ENCODE measurements around the gene LPP.

The LPP gene

DNA sequence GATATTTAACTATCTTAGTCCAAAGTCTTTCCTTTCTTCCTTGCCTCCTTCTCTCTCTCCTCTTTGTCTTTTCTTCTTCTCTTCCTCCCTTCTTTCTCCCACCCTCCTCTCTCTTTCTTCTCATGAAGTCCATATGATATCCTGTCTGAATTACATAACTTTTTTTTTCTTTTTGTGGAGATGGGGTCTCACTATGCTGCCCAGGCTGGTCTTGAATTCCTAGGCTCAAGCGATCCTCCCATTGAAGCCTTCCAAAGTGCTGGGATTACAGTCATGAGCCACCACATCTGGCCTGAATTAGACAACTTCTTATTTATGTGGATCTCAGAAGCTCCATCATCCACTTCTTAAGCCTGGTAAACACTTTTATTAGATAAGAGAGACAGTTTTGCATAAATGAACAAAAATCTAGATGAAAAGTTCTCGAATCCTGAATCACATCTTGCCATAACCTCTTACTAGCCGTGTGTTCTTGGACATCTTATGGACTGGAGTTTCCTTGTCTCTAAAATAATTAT lies 206.5 kb downstream of the LPP start:
- DNase-seq (ENCODE audit: low read depth in 2 of 2): no peak

DNA sequence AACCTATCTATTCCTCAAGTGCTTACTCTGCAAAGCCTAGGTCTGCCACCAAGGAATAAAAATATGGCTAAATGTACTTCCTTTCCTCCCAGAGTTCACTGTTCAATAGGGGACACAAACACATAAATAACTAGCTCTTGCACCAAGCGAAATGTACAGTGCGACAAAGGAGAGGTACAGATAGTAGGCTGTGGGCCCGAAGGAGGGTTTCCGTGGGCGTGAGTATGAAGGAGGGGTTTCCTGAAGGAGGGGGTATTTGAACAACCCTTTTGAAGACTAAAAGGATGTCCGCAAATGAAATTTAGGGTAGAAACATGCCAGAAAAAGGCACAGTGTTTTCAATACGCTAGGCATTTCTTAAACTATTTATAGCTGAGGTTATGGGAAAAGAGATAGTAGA lies 207.9 kb downstream of the LPP start:
- no peak for DNase-seq (ENCODE audit: low read depth in 2 of 2)

DNA sequence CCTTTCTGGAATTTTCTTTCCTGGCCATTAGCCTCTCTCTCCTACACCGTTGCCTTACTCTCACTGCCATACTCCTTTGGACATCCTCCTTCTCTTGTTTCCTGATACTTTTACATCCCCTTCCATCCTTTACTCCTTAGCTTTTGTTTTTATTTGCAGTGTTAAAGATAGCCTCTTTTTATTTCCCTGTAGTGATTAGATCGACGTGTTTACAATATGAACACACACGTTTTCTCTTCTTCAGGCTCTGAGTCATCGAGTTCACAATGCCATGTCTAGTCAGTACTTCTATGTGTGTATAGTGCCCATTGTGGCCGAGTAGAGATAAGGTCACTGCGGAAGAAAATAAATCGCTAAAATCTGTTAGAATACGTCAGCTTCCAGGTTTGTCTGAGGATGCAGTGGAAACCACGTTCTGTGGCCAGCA lies 208.5 kb downstream of the LPP start:
- DNase-seq (ENCODE audit: low read depth in 2 of 2): no peak

DNA sequence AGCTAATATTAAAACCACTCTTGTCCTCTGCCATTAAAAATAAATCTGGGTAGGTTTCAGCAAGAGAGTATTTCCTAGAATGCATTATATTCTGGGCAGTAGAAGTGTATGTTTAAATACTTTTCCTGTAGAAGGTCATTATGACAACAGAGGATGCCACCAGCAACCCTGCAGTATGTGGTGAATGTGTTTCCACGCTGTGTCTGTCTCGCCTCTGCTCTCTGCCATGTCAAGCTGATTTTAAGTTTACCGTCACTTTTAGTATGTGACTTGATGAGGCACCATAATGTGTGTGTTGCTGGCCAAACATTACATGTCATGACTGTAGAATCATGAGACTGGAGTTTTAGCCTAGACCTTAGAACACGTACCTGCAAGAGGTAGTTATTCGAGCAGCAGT lies 211.2 kb downstream of the LPP start:
- DNase-seq (ENCODE audit: low read depth in 2 of 2): no peak

DNA sequence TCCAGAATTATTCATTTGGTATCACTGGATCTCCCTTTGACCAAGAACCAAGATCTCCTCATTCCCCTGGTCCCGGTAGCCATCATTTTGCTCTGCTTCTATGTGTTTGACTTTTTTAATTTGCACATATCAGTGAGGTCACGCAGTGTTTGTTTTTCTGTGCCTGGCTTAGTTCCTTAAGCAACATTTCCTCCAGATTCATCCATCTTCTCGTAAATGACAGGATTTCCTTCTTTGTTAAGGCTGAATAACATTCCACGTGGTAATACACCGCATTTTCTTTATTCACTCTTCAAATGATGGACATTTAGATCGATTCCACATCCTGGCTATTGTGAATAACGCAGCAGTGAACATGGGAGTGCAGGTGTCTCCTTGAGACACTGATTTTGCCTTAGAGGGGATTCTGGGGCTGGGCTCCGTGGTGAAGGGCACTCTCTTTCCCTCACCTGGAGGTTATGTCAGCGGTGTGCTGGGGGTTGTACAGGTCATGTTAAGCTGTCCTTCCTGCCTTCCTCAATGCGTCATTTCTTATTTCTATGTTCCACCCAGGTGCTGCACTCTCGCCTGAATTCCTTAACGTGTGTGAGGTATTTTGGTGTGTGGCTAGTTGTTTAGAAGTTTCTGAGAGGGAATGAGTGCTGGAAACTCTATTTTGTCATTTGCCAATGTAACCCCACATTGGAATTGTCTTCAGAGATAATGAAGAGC lies 212.2 kb downstream of the LPP start:
- no peak for DNase-seq (ENCODE audit: low read depth in 2 of 2)

DNA sequence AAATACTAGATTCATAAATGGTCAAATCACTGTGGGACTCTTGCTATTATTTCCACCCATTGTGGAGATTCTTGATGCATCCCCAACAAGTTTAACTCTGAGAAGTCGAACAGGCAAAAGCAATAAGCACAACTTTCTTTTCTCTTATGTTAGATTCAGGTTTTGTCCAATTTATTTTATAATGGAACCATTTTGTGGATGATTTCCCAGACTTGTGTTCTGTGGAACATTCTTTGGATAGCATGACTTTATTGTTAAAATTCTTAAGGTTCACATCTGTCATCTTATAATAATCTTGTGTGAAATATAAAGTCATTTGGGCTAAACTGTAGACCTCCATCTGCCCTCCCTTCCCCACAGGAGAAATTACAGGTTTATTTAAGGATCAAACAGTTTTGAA lies 213.7 kb downstream of the LPP start:
- no peak for DNase-seq (ENCODE audit: low read depth in 2 of 2)

DNA sequence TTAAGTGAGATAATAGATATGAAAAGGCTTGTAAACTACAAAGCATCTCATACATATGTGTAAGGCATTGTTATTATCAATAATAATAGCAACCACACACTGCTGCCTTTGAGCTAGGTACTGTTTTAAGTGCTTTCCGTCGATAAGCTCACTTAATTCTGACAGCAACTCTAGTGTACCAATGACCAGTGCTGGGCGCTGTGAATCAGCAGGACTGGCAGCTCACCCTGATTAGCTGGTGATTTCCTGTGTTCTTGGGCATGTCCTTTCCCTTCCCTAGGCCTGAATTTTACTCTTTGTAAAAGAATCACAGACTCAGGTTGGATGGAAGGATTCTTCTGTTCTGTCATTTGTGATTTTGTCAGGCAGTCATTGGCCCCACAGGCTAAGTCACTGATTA lies 215.6 kb downstream of the LPP start:
- DNase-seq (ENCODE audit: low read depth in 2 of 2): no peak

DNA sequence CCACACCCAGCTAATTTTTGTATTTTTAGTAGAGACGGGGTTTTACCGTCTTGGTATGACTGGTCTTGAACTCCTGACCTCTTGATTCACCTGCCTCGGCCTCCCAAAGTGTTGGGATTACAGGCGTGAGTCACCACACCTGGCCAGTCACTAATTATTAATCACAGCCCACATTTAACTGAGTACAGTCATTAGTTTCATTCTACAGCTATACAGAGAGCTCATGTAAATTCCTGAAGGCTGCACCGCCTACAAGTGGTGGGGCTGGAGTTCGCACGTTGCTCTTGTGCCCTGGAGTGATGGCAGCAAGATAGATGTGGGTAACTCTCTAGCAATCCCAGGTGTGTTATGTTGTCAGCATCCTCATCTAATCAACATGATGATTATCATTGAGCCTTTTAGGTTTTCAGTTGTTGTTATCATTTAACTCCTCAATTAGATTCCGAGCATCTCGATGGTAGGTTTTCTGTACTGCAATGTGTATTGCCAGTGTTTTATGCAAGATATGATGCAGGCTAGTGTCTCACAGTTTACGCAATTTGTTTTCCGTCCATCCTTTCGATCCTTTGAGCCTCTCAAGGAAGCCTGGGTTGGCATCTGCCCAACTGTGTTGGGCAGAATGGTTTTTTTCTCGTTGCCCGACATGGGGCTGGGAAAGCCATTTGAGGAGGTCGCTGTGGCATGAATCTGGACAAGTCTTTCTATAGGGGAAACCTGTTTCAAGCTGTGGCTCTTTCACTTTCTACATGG lies 216.3 kb downstream of the LPP start:
- DNase-seq (ENCODE audit: low read depth in 2 of 2): no peak

DNA sequence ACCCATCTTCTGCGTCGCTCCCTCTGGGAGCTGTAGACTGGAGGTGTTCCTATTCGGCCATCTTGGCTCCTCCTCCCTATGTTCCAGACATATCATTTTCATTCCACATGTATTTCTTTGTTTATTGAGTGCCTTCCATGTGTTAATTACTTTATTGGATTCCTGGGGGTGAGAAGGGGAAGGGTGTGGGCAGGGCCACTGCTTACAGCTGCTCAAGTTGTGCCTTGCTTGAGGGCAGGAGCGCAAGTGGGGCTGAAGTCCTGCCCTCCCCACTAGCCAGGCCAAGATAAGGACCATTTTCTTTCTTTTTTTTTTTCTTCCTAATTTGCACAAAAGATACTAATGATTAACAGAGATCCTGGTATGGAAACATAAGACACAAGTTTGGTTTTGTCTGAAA lies 224.8 kb downstream of the LPP start:
- no peak for DNase-seq (ENCODE audit: low read depth in 2 of 2)

DNA sequence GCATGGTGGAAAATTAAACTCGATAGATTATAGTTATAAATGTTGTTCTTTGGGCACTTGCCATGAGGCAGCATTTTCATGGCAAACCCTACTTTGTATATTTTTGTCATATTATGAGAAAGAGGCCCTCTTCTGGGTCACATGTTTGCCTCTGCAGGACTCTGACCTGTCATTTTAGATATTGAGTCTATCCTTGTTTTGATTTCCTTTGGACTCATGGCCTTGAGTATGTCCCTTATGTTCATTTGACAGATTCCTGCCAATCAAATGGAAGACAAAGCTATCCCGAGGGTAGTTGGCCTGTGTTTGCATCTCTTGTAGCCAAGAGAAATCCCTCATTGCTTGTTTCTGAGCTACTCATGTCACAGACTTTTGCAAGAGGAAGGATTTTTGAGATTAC lies 226.3 kb downstream of the LPP start:
- DNase-seq (ENCODE audit: low read depth in 2 of 2): no peak

DNA sequence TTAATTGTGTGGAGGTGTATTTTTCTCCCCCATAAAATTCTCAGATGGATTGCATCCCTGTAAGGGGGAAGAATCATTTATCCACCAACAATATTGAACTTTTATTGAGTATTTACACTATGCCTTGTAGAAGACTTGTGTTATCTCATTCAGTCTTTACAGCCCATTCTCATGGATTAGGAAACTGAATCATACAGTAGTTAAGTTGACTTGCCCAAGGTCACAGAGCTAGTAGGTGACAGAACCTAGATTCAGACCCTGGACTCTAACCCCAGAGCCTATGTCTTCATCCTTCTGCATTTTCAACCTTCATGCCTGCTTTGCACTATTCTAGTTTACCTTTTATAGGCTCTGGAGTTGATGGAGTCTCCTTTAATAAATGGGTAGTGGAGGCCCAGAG lies 226.8 kb downstream of the LPP start:
- DNase-seq (ENCODE audit: low read depth in 2 of 2): no peak

DNA sequence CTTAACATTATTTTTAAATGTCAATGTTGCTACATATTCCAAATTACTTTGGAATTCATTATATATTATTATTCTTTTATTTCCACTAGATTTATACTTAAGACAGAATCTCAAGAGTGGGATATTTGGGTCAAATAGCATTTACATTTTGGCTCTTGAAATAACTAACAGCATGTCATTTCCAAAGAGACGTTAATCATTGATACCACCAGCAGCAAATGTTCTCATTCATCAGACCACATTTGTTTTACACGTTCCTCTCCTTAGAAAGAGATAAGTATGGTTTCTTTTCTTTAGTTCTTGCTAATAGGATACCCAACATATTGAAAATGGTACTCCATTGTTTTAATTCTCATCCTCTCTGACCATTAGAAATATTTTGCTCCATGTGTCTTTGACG lies 229.8 kb downstream of the LPP start:
- DNase-seq (ENCODE audit: low read depth in 2 of 2): no peak

DNA sequence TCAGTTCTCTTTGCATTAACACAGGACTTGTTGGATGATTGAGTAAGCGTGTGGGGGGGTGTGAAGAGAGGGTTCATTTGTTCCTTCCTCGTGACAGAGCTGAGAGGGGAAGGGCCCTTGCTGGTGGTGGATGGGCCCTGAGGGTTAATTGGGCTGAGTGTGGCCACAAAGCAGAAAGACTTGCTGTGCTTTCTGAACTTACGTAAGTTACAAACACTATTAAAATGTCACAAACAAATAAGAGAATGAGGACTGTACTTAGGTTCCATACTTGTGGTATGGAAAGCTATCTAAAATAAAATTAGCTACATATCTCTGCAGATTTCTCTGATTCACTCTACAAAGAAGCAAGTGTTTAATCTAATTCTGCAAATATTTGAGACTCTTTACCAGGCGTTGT lies 231.3 kb downstream of the LPP start:
- no peak for DNase-seq (ENCODE audit: low read depth in 2 of 2)

DNA sequence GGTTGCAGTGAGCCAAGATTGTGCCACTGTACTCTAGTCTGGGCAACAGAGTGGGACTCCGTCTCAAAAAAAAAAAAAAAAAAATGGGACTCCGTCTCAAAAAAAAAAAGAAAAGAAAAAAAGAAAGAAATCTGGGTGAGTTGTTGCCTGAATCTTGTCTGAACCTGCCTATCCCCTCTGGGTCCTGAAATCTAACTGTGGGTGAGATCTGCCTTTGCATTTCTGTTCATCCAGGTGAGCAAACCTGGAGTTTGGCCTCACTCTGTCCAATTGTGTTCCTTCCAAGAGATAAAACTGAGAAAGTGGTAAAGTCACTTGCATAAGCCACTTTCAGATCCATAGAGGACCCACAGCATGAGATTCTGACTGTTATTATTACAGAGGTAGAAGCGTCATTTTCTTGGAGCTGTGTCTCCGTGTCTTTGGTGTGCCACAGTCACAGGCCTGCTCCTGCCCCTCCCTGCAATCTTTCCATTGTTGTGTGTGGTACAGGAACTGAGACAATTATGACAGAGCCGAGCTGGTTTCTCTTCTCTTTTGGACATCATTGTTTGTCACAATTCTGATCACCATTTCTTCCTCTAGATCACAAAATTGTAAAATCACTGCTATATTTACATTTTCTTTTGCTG lies 235.9 kb downstream of the LPP start:
- peak in 1 of 2 donors; percentile 27 for DNase-seq (ENCODE audit: low read depth in 2 of 2)

DNA sequence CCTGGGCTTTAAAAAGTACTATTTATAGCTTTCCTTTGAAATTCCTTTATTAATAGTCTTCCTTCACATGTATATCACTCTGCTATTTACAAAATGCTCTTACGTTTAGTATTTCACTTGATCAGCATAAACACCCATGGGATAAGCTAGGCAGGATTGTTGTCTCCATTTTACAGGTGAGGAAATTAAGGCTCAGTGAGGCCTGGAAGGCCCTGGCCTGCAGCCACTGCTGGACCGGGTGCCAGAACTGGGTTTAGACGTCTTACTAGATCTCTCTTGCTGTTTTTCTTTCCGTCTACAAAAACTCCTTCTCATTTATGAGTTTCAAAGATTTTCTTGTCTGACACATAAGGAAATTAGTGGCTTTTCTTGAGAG lies 236.4 kb downstream of the LPP start:
- no peak for DNase-seq (ENCODE audit: low read depth in 2 of 2)

DNA sequence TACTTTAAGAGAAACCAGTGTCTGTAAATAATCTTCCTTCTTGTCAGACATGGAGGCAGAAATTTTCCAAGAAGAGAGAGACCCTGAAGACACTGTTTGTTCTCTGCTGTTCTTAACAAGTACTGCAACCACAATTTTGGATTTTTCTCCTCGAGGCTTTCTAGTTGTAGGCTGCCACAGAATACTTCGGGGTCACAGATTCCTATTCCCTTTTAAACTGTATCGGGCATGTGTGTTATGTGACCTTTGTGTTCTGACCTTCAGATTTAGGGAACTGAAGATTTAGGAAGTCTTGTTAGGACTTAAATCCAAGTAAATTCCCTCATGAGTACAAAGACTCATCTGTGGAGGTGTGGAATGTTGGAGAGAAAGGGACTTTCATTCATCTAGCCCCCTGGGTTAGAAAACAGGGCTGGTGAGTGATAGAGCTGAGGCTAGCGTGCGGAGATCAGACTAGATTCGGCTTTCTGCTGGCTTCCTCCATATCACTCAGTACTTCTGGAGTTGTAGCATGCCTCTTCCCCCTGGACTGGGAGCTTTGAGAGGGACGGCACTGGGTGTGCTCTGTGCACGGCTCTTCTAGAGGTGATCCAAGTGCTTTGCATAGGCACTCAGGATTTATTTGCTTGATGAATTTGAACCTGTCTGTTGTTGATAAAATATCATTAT lies 237.0 kb downstream of the LPP start:
- no peak for DNase-seq (ENCODE audit: low read depth in 2 of 2)

DNA sequence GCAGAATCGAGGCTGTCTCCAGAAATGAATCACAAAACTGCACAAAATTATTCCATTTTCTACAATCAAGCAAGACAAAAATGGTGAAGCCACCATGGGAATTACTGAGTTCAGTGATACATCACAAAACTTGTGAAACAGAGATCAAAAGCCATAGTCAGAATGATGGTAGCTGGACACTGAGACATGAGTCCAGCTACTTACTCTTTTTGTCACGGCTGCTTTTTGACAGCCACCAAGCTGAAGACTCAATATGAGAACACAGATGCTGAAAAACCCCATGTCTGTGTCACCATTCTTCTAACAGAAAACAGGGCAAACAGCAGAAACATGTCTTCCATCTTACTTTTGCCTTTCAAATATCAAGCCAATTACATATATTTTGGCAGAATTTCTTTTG lies 237.6 kb downstream of the LPP start:
- no peak for DNase-seq (ENCODE audit: low read depth in 2 of 2)

DNA sequence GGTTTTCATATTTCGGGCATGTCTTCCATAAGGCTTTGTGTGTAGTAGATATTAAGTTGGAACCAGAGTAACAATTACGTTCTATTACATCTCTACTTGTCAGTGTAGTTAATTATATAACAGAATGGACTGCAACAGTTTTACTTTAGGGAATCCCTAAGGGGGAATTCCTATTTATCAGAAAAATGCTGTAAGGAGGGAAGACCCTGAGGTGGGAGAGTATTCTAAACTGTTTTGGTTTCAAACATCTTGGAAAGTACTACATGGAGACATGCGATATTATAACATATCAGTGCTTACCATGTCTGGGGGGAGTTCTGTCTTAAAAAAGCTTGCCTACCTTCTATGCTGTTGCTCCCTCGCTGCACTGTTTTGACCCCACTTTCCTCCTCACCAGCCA lies 238.1 kb downstream of the LPP start:
- no peak for DNase-seq (ENCODE audit: low read depth in 2 of 2)

DNA sequence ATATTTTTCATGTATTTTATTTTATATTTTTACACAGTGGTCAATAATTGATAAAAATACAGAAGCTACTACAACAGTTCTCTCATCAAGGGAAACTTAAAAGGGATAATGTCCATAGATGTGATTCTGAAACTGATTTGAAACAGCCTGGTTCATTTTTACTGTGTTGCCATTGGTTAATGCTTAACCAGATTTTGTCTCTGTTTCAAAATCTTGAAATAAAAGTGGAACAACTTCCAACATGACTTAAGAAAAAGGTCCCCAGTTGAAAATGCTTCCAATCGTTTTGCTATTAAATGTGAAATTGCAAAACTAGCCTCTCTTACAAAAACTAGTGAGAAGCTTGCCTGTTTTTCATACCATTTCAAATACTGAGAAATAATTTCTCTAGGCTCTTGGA lies 240.7 kb downstream of the LPP start:
- DNase-seq (ENCODE audit: low read depth in 2 of 2): no peak

DNA sequence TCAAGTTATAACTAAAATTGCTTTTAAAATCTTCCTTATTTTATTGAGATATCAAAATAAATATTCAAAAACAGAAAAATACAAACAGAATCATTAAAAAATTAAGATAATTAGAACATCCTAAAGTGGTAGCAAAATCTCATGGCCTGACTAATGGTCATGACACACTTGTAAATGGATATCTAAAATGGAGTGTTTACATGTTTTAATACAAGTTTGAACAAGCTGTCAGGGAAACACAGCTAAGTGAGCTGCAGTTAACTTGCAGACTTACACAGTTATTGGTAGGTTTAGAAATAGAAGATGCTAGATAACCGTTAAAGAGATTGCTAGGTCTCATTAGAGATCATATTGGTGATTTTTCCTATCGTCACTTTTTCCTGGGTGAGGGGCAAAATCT lies 242.3 kb downstream of the LPP start:
- DNase-seq (ENCODE audit: low read depth in 2 of 2): no peak

DNA sequence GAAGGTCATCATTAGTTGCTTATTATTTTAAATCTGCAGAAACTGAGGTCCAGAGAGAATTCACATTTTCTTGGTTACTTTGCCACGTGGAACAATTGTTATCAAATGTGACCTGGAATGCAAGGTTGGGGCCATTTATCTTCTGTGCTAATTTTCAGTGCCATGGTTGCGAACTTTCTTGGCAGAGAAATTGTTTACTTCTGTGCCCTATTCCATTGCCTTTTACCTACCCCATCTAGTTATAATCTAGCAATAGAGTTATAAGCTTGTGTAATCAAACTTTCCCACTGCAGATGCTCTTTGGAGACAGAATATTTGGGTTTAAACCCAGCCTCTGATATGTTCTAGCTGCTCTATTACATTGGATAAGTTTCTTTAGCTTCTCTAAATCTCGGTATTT lies 242.9 kb downstream of the LPP start:
- no peak for DNase-seq (ENCODE audit: low read depth in 2 of 2)
